ENCODE results near the gene SSC4D.
"Not testable (repeated sequence)": the region's sequence is repeated elsewhere in the genome, so short reads cannot be mapped to it uniquely, and the experiment has no call there.

The SSC4D gene

GRCh38 chr7:76428149-76428823, 18.8 kb upstream of the SSC4D start:
- Mint-ChIP-seq H3K4me1 (ENCODE audit: low read depth in 2 of 2) (peaks cover 7 to 13% of the 10 kb centered on the region in 2 donors), H3K4me3 (no peak overlapping the region), H3K9me3 (no peaks in the 10 kb centered on the region), H3K27me3 (peaks cover 0 to 20% of the 10 kb centered on the region in 2 donors), H3K27ac (no peak overlapping the region), H3K36me3 (ENCODE audit: insufficient read depth) (peaks cover 2% of the 10 kb centered on the region)
- ATAC-seq (replicated peaks) (no peak), DNase-seq (no peak)

- H3K27ac Mint-ChIP-seq: no peak overlapping the region
- peaks cover 0 to 22% of the 10 kb centered on the region in 2 donors for H3K27me3 Mint-ChIP-seq
- H3K4me3 Mint-ChIP-seq: no peak overlapping the region
- peaks cover 2% of the 10 kb centered on the region for H3K36me3 Mint-ChIP-seq (ENCODE audit: insufficient read depth)
- peaks cover 7 to 13% of the 10 kb centered on the region in 2 donors for H3K4me1 Mint-ChIP-seq (ENCODE audit: low read depth in 2 of 2)
- no peak for DNase-seq
- no peak for ATAC-seq (replicated peaks)
- no peaks in the 10 kb centered on the region for H3K9me3 Mint-ChIP-seq
These were observed 18.1 kb upstream of the SSC4D start for GRCh38 chr7:76427635-76428034.

GRCh38 chr7:76426246-76426645, 16.7 kb upstream of the SSC4D start:
- DNase-seq: no peak
- peaks cover 2% of the 10 kb centered on the region for H3K36me3 Mint-ChIP-seq (ENCODE audit: insufficient read depth)
- no peak for ATAC-seq (replicated peaks)
- no peak overlapping the region for H3K4me3 Mint-ChIP-seq
- peaks cover 7 to 13% of the 10 kb centered on the region in 2 donors for H3K4me1 Mint-ChIP-seq (ENCODE audit: low read depth in 2 of 2)
- no peaks in the 10 kb centered on the region for H3K9me3 Mint-ChIP-seq
- no peak overlapping the region for H3K27ac Mint-ChIP-seq
- peaks cover 0 to 31% of the 10 kb centered on the region in 2 donors for H3K27me3 Mint-ChIP-seq

GRCh38 chr7:76425558-76425957, 16.1 kb upstream of the SSC4D start:
- ATAC-seq (replicated peaks): not testable (repeated sequence)

GRCh38 chr7:76425156-76425555, 15.7 kb upstream of the SSC4D start:
- ATAC-seq (replicated peaks) (no peak), DNase-seq (no peak)
- H3K4me3 Mint-ChIP-seq: no peak overlapping the region
- no peaks in the 10 kb centered on the region for H3K9me3 Mint-ChIP-seq
- H3K27me3 Mint-ChIP-seq: peaks cover 3 to 35% of the 10 kb centered on the region in 2 donors
- peaks cover 2% of the 10 kb centered on the region for H3K36me3 Mint-ChIP-seq (ENCODE audit: insufficient read depth)
- H3K4me1 Mint-ChIP-seq (ENCODE audit: low read depth in 2 of 2): peaks cover 7 to 13% of the 10 kb centered on the region in 2 donors
- H3K27ac Mint-ChIP-seq: no peak overlapping the region

More at GRCh38 chr7:76425558-76425957, 16.1 kb upstream of the SSC4D start:
- not testable (repeated sequence) for H3K27ac Mint-ChIP-seq; H3K9me3 Mint-ChIP-seq; DNase-seq; H3K36me3 Mint-ChIP-seq (ENCODE audit: insufficient read depth); H3K4me3 Mint-ChIP-seq
- H3K27me3 Mint-ChIP-seq: peaks cover 0 to 31% of the 10 kb centered on the region in 2 donors
- peaks cover 7 to 13% of the 10 kb centered on the region in 2 donors for H3K4me1 Mint-ChIP-seq (ENCODE audit: low read depth in 2 of 2)

- DNase-seq (no peak), ATAC-seq (replicated peaks) (peak; percentile 62)
- Mint-ChIP-seq H3K9me3 (no peaks in the 10 kb centered on the region), H3K4me1 (ENCODE audit: low read depth in 2 of 2) (peaks cover 7 to 13% of the 10 kb centered on the region in 2 donors), H3K36me3 (ENCODE audit: insufficient read depth) (peaks cover 2% of the 10 kb centered on the region), H3K27ac (peak within 1 kb of the TSS in 1 of 2 donors; percentile 44), H3K4me3 (no peak within 1 kb of the TSS), H3K27me3 (peaks cover 9 to 40% of the 10 kb centered on the region in 2 donors)
These were observed 15.1 kb upstream of the SSC4D start, which contains the start of gene ZP3 for GRCh38 chr7:76424413-76425111. ZP3 (plus strand) TSS chr7:76424950; CDS start chr7:76424965, 15 bp downstream.

GRCh38 chr7:76423666-76424412, 14.3 kb upstream of the SSC4D start:
- Mint-ChIP-seq H3K27me3 (peaks cover 14 to 40% of the 10 kb centered on the region in 2 donors), H3K4me1 (ENCODE audit: low read depth in 2 of 2) (peaks cover 7 to 10% of the 10 kb centered on the region in 2 donors), H3K9me3 (no peaks in the 10 kb centered on the region), H3K27ac (peak overlapping the region in 1 of 2 donors; percentile 44), H3K4me3 (no peak overlapping the region), H3K36me3 (ENCODE audit: insufficient read depth) (peaks cover 2% of the 10 kb centered on the region)
- ATAC-seq (replicated peaks): no peak
- DNase-seq: no peak

- H3K9me3 Mint-ChIP-seq; H3K36me3 Mint-ChIP-seq (ENCODE audit: insufficient read depth); DNase-seq; ATAC-seq (replicated peaks); H3K4me3 Mint-ChIP-seq; H3K27ac Mint-ChIP-seq: not testable (repeated sequence)
- Mint-ChIP-seq H3K27me3 (peaks cover 14 to 40% of the 10 kb centered on the region in 2 donors), H3K4me1 (ENCODE audit: low read depth in 2 of 2) (peaks cover 7 to 10% of the 10 kb centered on the region in 2 donors)
These were observed 11.6 kb upstream of the SSC4D start for GRCh38 chr7:76421097-76421496.

GRCh38 chr7:76417654-76418310, 8.3 kb upstream of the SSC4D start:
- ATAC-seq (replicated peaks); H3K4me3 Mint-ChIP-seq; H3K27ac Mint-ChIP-seq; H3K4me1 Mint-ChIP-seq (ENCODE audit: low read depth in 2 of 2); H3K36me3 Mint-ChIP-seq (ENCODE audit: insufficient read depth); H3K9me3 Mint-ChIP-seq; DNase-seq: not testable (repeated sequence)
- H3K27me3 Mint-ChIP-seq: peaks cover 14 to 17% of the 10 kb centered on the region in 2 donors

- peaks cover 9 to 22% of the 10 kb centered on the region in 2 donors for H3K27me3 Mint-ChIP-seq
- no peak for ATAC-seq (replicated peaks)
- no peak overlapping the region for H3K27ac Mint-ChIP-seq
- H3K4me3 Mint-ChIP-seq: no peak overlapping the region
- no peaks in the 10 kb centered on the region for H3K4me1 Mint-ChIP-seq (ENCODE audit: low read depth in 2 of 2)
- H3K36me3 Mint-ChIP-seq (ENCODE audit: insufficient read depth): no peaks in the 10 kb centered on the region
- no peaks in the 10 kb centered on the region for H3K9me3 Mint-ChIP-seq
- DNase-seq: no peak
These were observed 2.8 kb upstream of the SSC4D start for GRCh38 chr7:76412249-76412648.

- Mint-ChIP-seq H3K4me3 (no peak overlapping the region), H3K27ac (no peak overlapping the region), H3K4me1 (ENCODE audit: low read depth in 2 of 2) (no peaks in the 10 kb centered on the region), H3K27me3 (peaks cover 9 to 22% of the 10 kb centered on the region in 2 donors), H3K36me3 (ENCODE audit: insufficient read depth) (no peaks in the 10 kb centered on the region), H3K9me3 (no peaks in the 10 kb centered on the region)
- no peak for DNase-seq
- no peak for ATAC-seq (replicated peaks)
These were observed 2.1 kb upstream of the SSC4D start for GRCh38 chr7:76411626-76412025.

- Mint-ChIP-seq H3K9me3 (no peaks in the 10 kb centered on the region), H3K36me3 (ENCODE audit: insufficient read depth) (no peaks in the 10 kb centered on the region), H3K27ac (no peak overlapping the region), H3K4me1 (ENCODE audit: low read depth in 2 of 2) (no peaks in the 10 kb centered on the region), H3K27me3 (peaks cover 9 to 22% of the 10 kb centered on the region in 2 donors), H3K4me3 (no peak overlapping the region)
- no peak for DNase-seq
- no peak for ATAC-seq (replicated peaks)
These were observed 1.4 kb downstream of the SSC4D start for GRCh38 chr7:76408121-76408560.

- H3K9me3 Mint-ChIP-seq: no peaks in the 10 kb centered on the region
- peaks cover 9 to 22% of the 10 kb centered on the region in 2 donors for H3K27me3 Mint-ChIP-seq
- no peaks in the 10 kb centered on the region for H3K4me1 Mint-ChIP-seq (ENCODE audit: low read depth in 2 of 2)
- no peak for DNase-seq
- no peaks in the 10 kb centered on the region for H3K36me3 Mint-ChIP-seq (ENCODE audit: insufficient read depth)
- ATAC-seq (replicated peaks): no peak
- H3K27ac Mint-ChIP-seq: no peak overlapping the region
- no peak overlapping the region for H3K4me3 Mint-ChIP-seq
These were observed 1.8 kb downstream of the SSC4D start for GRCh38 chr7:76407718-76408117.
